ENCODE results near the gene ARIH1. TPM values are rescaled to one million over a fixed set of nuclear protein-coding genes. Genes with fewer than 3 reads are reported as not detected.

Gene ARIH1
- polyA plus RNA-seq, 1 of the 3 experiments (the other 2 are of a cell fraction), result 48.3 TPM

DNA sequence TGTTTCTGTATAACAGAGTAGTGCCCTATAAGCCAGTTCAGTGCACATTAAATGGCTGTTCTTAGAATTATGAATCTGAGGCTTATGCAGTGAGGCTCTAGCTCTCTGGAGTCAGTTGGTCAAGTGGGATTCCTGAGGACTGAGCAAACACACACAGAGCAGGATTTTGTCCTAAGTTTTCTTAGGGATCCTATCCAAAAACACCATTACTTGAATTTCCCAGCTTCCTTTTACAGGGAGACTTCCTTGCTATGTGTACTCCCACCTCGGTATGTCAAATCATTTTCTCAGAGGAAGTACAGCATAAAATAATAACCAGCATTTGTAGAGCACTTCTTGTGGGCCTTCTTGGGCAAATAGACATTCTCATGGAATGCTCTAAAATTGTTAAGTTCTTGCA is 117.2 kb downstream of the ARIH1 start:
- peak overlapping the region; percentile 9; the same call in 1 of the 2 replicates for H3K4me2 ChIP-seq
- H3K27ac ChIP-seq (ENCODE audit: low read depth in 2 of 2, low read length in 1 of 2), result peak overlapping the region in 1 of 2 experiments; percentile 53; a peak in 2 of 4 replicates
- peaks cover 7 to 15% of the 10 kb centered on the region in 2 experiments for H3K36me3 ChIP-seq (replicated peaks in 1 of 2; ENCODE audit: control insufficient read depth in 1 of 2, insufficient read depth in 2 of 2, low read length in 1 of 2)
- H3K27me3 ChIP-seq (ENCODE audit: insufficient read depth), result no peaks in the 10 kb centered on the region
- TF ChIP-seq TAF1 (IDR thresholded peaks at IDR 0.05; ENCODE audit: borderline replicate concordance, low read depth, low read length) (no peak), MEF2A (IDR thresholded peaks at IDR 0.05; ENCODE audit: borderline replicate concordance, low read depth) (no peak), EP300 (IDR thresholded peaks at IDR 0.05; ENCODE audit: borderline replicate concordance in 1 of 2, low read depth in 1 of 2, low read length in 1 of 2) (no peak), NRF1 (IDR thresholded peaks at IDR 0.05; ENCODE audit: low read depth, low read length) (no peak), RAD21 (IDR thresholded peaks at IDR 0.05; ENCODE audit: low read length) (no peak)
- TF ChIP-seq, protein P1, sequence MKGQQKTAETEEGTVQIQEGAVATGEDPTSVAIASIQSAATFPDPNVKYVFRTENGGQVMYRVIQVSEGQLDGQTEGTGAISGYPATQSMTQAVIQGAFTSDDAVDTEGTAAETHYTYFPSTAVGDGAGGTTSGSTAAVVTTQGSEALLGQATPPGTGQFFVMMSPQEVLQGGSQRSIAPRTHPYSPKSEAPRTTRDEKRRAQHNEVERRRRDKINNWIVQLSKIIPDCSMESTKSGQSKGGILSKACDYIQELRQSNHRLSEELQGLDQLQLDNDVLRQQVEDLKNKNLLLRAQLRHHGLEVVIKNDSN (IDR thresholded peaks at IDR 0.05; ENCODE audit: borderline replicate concordance, low read depth), result no peak
- H3F3A ChIP-seq (replicated peaks; ENCODE audit: insufficient read depth), result peaks cover 9% of the 10 kb centered on the region
- H3K79me2 ChIP-seq (ENCODE audit: insufficient read depth), result no peaks in the 10 kb centered on the region
- H3K9ac ChIP-seq, result no peak overlapping the region
- POLR2A ChIA-PET, result no interaction called here
- H2AFZ ChIP-seq (ENCODE audit: low read depth), result no peak overlapping the region
- no peaks in the 10 kb centered on the region for H4K20me1 ChIP-seq (ENCODE audit: insufficient read depth)
- H3K9me2 ChIP-seq, result no peaks in the 10 kb centered on the region
- DNase-seq, result no peak
- WGBS (ENCODE audit: low lambda C conversion rate), result 85% methylated on average over 1 of the region's 1 CpG
- CTCF ChIA-PET, result interaction anchor here (1.0 to 1.3 kb wide), 2 partner anchors 9 to 79 kb away, joined by 6 to 7 read pairs; no protein-coding TSS in a partner anchor
- no peak overlapping the region for H3K4me3 ChIP-seq (ENCODE audit: low read depth in 2 of 2, low read length in 1 of 2)
- H3K9me3 ChIP-seq, result no peaks in the 10 kb centered on the region
- H3K4me1 ChIP-seq (ENCODE audit: control insufficient read depth in 1 of 2, insufficient read depth in 2 of 2, low read depth in 1 of 2, low read length in 1 of 2), result peaks cover 0 to 4% of the 10 kb centered on the region in 2 experiments; a peak in 1 of 4 replicates

DNA sequence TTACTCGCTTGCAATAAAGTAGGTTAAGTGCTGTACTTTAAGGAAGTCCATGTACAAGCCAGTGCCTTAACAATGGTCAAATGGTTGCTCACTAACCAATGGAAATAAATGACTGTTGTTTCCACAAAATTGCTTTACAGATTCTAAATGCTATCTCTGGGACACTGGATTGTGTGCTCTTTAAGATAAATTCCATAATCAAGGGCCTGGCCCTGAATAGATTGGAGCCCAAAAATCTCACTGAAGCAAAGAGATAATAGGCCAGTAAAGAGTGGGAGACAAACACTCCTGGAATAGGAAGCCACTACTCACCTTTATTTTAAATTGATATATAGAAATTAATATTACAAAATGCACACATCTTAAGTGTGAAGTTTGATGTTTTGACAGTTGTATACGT is 118.0 kb downstream of the ARIH1 start:
- no peaks in the 10 kb centered on the region for H4K20me1 ChIP-seq (ENCODE audit: insufficient read depth)
- no peak overlapping the region for H3K4me2 ChIP-seq
- POLR2A ChIA-PET, result no interaction called here
- peaks cover under 1 to 8% of the 10 kb centered on the region in 2 experiments for H3K36me3 ChIP-seq (replicated peaks in 1 of 2; ENCODE audit: control insufficient read depth in 1 of 2, insufficient read depth in 2 of 2, low read length in 1 of 2)
- H3K27ac ChIP-seq (ENCODE audit: low read depth in 2 of 2, low read length in 1 of 2), result peak overlapping the region in 1 of 2 experiments; percentile 53; a peak in 2 of 4 replicates
- no peak overlapping the region for H3K4me3 ChIP-seq (ENCODE audit: low read depth in 2 of 2, low read length in 1 of 2)
- H3K9me2 ChIP-seq, result no peaks in the 10 kb centered on the region
- H3K79me2 ChIP-seq (ENCODE audit: insufficient read depth), result no peaks in the 10 kb centered on the region
- no peaks in the 10 kb centered on the region for H3K9me3 ChIP-seq
- DNase-seq, result no peak
- CTCF ChIA-PET, result no interaction called here
- TF ChIP-seq JUND (IDR thresholded peaks at IDR 0.05), result no peak
- no peak overlapping the region for H3K9ac ChIP-seq
- peaks cover 0 to 4% of the 10 kb centered on the region in 2 experiments; a peak in 1 of 4 replicates for H3K4me1 ChIP-seq (ENCODE audit: control insufficient read depth in 1 of 2, insufficient read depth in 2 of 2, low read depth in 1 of 2, low read length in 1 of 2)
- no peaks in the 10 kb centered on the region for H3K27me3 ChIP-seq (ENCODE audit: insufficient read depth)
- peaks cover 11% of the 10 kb centered on the region for H3F3A ChIP-seq (replicated peaks; ENCODE audit: insufficient read depth)
- 91% methylated on average over 2 of the region's 2 CpGs for WGBS (ENCODE audit: low lambda C conversion rate)
- H2AFZ ChIP-seq (ENCODE audit: low read depth), result no peak overlapping the region

DNA sequence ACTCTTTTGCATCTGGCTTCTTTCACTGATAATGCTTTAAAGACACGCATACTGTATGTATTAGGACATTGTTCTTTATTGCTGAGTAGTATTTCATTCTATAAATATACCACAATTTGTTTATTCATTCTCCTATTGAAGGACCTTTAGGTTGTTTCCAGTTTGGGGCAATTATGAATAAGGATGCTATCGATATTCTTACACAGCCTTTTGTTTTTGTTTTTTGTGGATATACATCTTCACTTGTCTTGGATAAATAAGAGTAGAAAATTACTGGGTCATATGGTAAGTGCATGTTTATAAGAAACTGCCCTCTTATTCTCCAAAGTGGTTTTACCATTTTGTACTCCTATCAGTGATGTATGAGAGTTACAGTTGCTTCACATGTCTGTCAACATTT is 118.5 kb downstream of the ARIH1 start:
- Histone ChIP-seq H3K4me1 (ENCODE audit: control insufficient read depth in 1 of 2, insufficient read depth in 2 of 2, low read depth in 1 of 2, low read length in 1 of 2) (peaks cover 0 to 4% of the 10 kb centered on the region in 2 experiments; a peak in 1 of 4 replicates), H3K9ac (no peak overlapping the region), H2AFZ (ENCODE audit: low read depth) (no peak overlapping the region), H3K9me2 (no peaks in the 10 kb centered on the region), H4K20me1 (ENCODE audit: insufficient read depth) (no peaks in the 10 kb centered on the region), H3K79me2 (ENCODE audit: insufficient read depth) (no peaks in the 10 kb centered on the region), H3K27ac (ENCODE audit: low read depth in 2 of 2, low read length in 1 of 2) (no peak overlapping the region), H3F3A (replicated peaks; ENCODE audit: insufficient read depth) (peaks cover 11% of the 10 kb centered on the region), H3K9me3 (no peaks in the 10 kb centered on the region), H3K27me3 (ENCODE audit: insufficient read depth) (no peaks in the 10 kb centered on the region), H3K4me3 (ENCODE audit: low read depth in 2 of 2, low read length in 1 of 2) (no peak overlapping the region), H3K36me3 (replicated peaks in 1 of 2; ENCODE audit: control insufficient read depth in 1 of 2, insufficient read depth in 2 of 2, low read length in 1 of 2) (peaks cover 0 to 2% of the 10 kb centered on the region in 2 experiments), H3K4me2 (no peak overlapping the region)
- no peak for DNase-seq
- 84% methylated on average over 2 of the region's 2 CpGs for WGBS (ENCODE audit: low lambda C conversion rate)
- ChIA-PET POLR2A (no interaction called here), CTCF (no interaction called here)
- TF ChIP-seq TEAD4 (IDR thresholded peaks at IDR 0.05; ENCODE audit: borderline replicate concordance, insufficient read depth) (no peak), TCF12 (IDR thresholded peaks at IDR 0.05) (no peak), SIN3A (IDR thresholded peaks at IDR 0.05; ENCODE audit: borderline replicate concordance, low read depth, low read length) (no peak), FOXM1 (IDR thresholded peaks at IDR 0.05; ENCODE audit: low read depth) (no peak)

All from SK-N-SH (cell line).